Astrocyte (in vitro differentiated cells and primary cell): ENCODE measurements around the gene FBN1. TPM values are rescaled to one million over a fixed set of nuclear protein-coding genes. Genes with fewer than 3 reads are reported as not detected.

Experiments used
- DNase-seq: peaks from one replicate; pipeline ENCODE4 v3.0.0-alpha.2; 2010; ENCODE audit warnings: low read depth
- FAIRE-seq: peaks from 2 replicates; lab custom pipeline; 2011; peaks lifted over from hg19 to GRCh38; lab: Jason Lieb, UNC
- H2AFZ ChIP-seq: 2 replicates; pipeline ENCODE4 v1.6.0; 2012; ENCODE audit warnings: low read depth, low read length, inconsistent platforms
- H3K27ac ChIP-seq: 2 replicates; pipeline ENCODE4 v1.5.1; 2011; ENCODE audit warnings: low read depth, low read length, inconsistent platforms
- H3K27me3 ChIP-seq: 2 replicates; pipeline ENCODE4 v1.6.0; 2011; ENCODE audit warnings: low read length, inconsistent platforms; ENCODE audit not compliant: insufficient read depth
- H3K36me3 ChIP-seq: 2 replicates; pipeline ENCODE4 v1.5.1; 2011; ENCODE audit warnings: low read length, inconsistent platforms; ENCODE audit not compliant: insufficient read depth
- H3K4me1 ChIP-seq: 2 replicates; pipeline ENCODE4 v1.5.1; 2011; ENCODE audit warnings: low read length, inconsistent platforms; ENCODE audit not compliant: insufficient read depth
- H3K4me2 ChIP-seq: 2 replicates; pipeline ENCODE4 v1.6.0; 2012; ENCODE audit warnings: low read length, inconsistent platforms
- H3K4me3 ChIP-seq: 2 replicates; pipeline ENCODE4 v1.5.1; 2011; ENCODE audit warnings: low read depth, mild to moderate bottlenecking, low read length, inconsistent platforms; ENCODE audit not compliant: insufficient read depth
- H3K79me2 ChIP-seq: 2 replicates; pipeline ENCODE4 v1.6.0; 2012; ENCODE audit warnings: mild to moderate bottlenecking, low read length, inconsistent platforms; ENCODE audit not compliant: insufficient read depth
- H3K9ac ChIP-seq: 2 replicates; pipeline ENCODE4 v1.6.0; 2012; ENCODE audit warnings: mild to moderate bottlenecking, low read length, inconsistent platforms
- H3K9me3 ChIP-seq: 2 replicates; pipeline ENCODE4 v1.5.1; 2012; ENCODE audit warnings: low read depth, mild to moderate bottlenecking, low read length, inconsistent platforms; ENCODE audit not compliant: insufficient read depth
- H4K20me1 ChIP-seq: 2 replicates; pipeline ENCODE4 v1.6.0; 2012; ENCODE audit warnings: low read length, inconsistent platforms; ENCODE audit not compliant: insufficient read depth
- H3K27ac Mint-ChIP-seq: one replicate; pipeline ENCODE4 v1.8.0; 2021; ENCODE audit warnings: mild to moderate bottlenecking, mixed read lengths; ENCODE audit not compliant: unreplicated experiment
- H3K27me3 Mint-ChIP-seq: one replicate; pipeline ENCODE4 v1.8.0; 2021; ENCODE audit warnings: low read depth, mixed read lengths; ENCODE audit not compliant: unreplicated experiment
- H3K36me3 Mint-ChIP-seq: one replicate; pipeline ENCODE4 v1.8.0; 2021; ENCODE audit warnings: low read depth, mixed read lengths; ENCODE audit not compliant: unreplicated experiment
- H3K4me1 Mint-ChIP-seq: one replicate; pipeline ENCODE4 v1.8.0; 2021; ENCODE audit warnings: low read depth, mixed read lengths; ENCODE audit not compliant: unreplicated experiment
- H3K4me3 Mint-ChIP-seq: one replicate; pipeline ENCODE4 v1.8.0; 2021; ENCODE audit warnings: mild to moderate bottlenecking, moderate library complexity, mixed read lengths; ENCODE audit not compliant: unreplicated experiment
- H3K9me3 Mint-ChIP-seq: one replicate; pipeline ENCODE4 v1.8.0; 2021; ENCODE audit warnings: mild to moderate bottlenecking, mixed read lengths; ENCODE audit not compliant: unreplicated experiment
- EZH2 ChIP-seq: IDR thresholded peaks from 2 replicates; pipeline ENCODE4 v1.6.1; 2012; ENCODE audit warnings: mild to moderate bottlenecking, low read length, inconsistent platforms; ENCODE audit not compliant: insufficient read depth
- total RNA-seq: library from RNA; stranded (reverse); gene quantifications from 2 replicates; pipeline ENCODE4 v1.2.1, GENCODE V29; 2021
- TF ChIP-seq, protein P1 (sequence below): IDR thresholded peaks from 2 replicates; pipeline ENCODE4 v1.5.1; 2011; ENCODE audit warnings: low read depth, mild to moderate bottlenecking, inconsistent platforms, low read length, moderate library complexity; ENCODE audit not compliant: insufficient read depth

FBN1 gene
- total RNA-seq, 1 donor from 2014 or later: 210 TPM

DNA sequence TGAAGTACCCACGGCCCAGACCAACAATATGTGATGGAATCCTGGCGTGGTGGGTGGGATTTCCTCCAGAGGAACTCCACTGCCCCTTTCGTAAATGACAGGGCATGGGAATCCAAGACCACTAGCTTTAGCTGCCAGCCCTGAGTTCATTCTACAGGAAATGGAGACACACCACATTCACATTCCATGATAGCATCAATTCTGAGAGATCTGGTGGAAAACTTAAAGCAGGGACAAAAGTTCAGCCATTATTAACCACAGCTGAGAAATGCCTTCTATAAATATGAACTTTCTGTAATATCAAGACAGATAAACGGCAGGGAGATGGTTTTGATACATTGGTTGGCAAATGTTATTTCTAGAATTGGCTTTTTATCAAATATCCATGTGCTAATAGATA, 98.2 kb downstream of the FBN1 start:
- Histone ChIP-seq H3K36me3 (no peaks in the 10 kb centered on the region), H2AFZ (no peak overlapping the region), H3K4me1 (peaks cover 16% of the 10 kb centered on the region), H3K27ac (peak overlapping the region; percentile 79), H4K20me1 (peaks cover 32% of the 10 kb centered on the region), H3K9ac (peak overlapping the region; percentile 67), H3K4me3 (no peak overlapping the region), H3K79me2 (peaks cover 94% of the 10 kb centered on the region), H3K4me2 (peak overlapping the region; percentile 60), H3K9me3 (no peaks in the 10 kb centered on the region), H3K27me3 (no peaks in the 10 kb centered on the region)
- Mint-ChIP-seq H3K4me3 (no peak overlapping the region), H3K27ac (peak overlapping the region; percentile 78), H3K36me3 (peaks cover 9% of the 10 kb centered on the region), H3K9me3 (no peaks in the 10 kb centered on the region), H3K4me1 (peaks cover 18% of the 10 kb centered on the region), H3K27me3 (no peaks in the 10 kb centered on the region)
- TF ChIP-seq EZH2: no peak
- TF ChIP-seq, protein P1, sequence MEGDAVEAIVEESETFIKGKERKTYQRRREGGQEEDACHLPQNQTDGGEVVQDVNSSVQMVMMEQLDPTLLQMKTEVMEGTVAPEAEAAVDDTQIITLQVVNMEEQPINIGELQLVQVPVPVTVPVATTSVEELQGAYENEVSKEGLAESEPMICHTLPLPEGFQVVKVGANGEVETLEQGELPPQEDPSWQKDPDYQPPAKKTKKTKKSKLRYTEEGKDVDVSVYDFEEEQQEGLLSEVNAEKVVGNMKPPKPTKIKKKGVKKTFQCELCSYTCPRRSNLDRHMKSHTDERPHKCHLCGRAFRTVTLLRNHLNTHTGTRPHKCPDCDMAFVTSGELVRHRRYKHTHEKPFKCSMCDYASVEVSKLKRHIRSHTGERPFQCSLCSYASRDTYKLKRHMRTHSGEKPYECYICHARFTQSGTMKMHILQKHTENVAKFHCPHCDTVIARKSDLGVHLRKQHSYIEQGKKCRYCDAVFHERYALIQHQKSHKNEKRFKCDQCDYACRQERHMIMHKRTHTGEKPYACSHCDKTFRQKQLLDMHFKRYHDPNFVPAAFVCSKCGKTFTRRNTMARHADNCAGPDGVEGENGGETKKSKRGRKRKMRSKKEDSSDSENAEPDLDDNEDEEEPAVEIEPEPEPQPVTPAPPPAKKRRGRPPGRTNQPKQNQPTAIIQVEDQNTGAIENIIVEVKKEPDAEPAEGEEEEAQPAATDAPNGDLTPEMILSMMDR: no peak
- peak; percentile 64 for FAIRE-seq
- DNase-seq: peak; percentile 86

DNA sequence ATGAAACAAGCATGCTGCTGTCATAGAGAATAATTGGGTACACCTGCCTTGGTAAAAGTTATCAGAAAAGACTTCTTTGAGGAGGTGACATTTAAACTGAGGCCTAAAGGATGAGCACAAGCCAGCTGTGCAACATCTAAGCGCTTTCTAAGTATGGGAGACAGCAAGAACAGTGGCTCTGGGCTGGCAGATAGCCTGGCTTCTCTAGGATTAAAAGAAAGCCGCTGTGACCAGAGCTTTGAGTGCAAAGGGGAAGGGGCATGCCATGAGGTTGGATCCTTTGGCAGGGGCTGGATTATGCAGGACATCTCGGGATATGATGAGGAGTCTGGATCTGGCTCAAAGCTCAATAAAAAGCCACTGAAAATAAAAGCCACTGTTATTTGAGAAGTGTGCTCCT, 99.2 kb downstream of the FBN1 start:
- peak overlapping the region; percentile 79 for H3K27ac ChIP-seq
- peaks cover 94% of the 10 kb centered on the region for H3K79me2 ChIP-seq
- no peak for TF ChIP-seq EZH2
- TF ChIP-seq, protein P1: no peak
- H3K27me3 ChIP-seq: no peaks in the 10 kb centered on the region
- Mint-ChIP-seq H3K36me3 (peaks cover 7% of the 10 kb centered on the region), H3K27ac (peak overlapping the region; percentile 55), H3K4me3 (no peak overlapping the region), H3K4me1 (peaks cover 25% of the 10 kb centered on the region), H3K27me3 (no peaks in the 10 kb centered on the region), H3K9me3 (no peaks in the 10 kb centered on the region)
- H3K9ac ChIP-seq: no peak overlapping the region
- H4K20me1 ChIP-seq: peaks cover 38% of the 10 kb centered on the region
- no peak overlapping the region for H3K4me3 ChIP-seq
- DNase-seq (no peak), FAIRE-seq (no peak)
- peaks cover 26% of the 10 kb centered on the region for H3K4me1 ChIP-seq
- no peaks in the 10 kb centered on the region for H3K36me3 ChIP-seq
- no peak overlapping the region for H2AFZ ChIP-seq
- no peak overlapping the region for H3K4me2 ChIP-seq
- no peaks in the 10 kb centered on the region for H3K9me3 ChIP-seq

DNA sequence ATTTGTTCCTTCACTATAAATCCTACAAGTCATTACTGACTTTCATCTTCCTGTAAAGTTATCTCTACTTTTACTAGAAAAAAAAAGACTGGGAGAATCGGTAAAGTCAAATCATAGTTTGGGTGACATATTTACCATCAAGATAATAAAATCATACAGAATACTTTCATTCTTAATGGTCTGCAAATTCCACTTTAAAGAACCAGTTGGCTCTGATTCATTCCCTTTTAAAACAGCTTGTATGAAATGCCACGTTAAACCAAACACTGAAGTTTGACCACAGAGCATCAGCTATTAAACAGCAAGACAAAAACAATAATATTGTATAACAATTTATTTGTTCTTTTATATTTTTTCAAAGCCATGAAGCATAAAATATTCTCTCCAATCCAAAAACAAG, 100.7 kb downstream of the FBN1 start:
- H2AFZ ChIP-seq: no peak overlapping the region
- Mint-ChIP-seq H3K27ac (no peak overlapping the region), H3K27me3 (no peaks in the 10 kb centered on the region), H3K36me3 (peaks cover 10% of the 10 kb centered on the region), H3K4me3 (no peak overlapping the region), H3K9me3 (no peaks in the 10 kb centered on the region), H3K4me1 (peaks cover 31% of the 10 kb centered on the region)
- peaks cover 94% of the 10 kb centered on the region for H3K79me2 ChIP-seq
- peaks cover 29% of the 10 kb centered on the region for H3K4me1 ChIP-seq
- H3K36me3 ChIP-seq: no peaks in the 10 kb centered on the region
- no peaks in the 10 kb centered on the region for H3K27me3 ChIP-seq
- H3K9ac ChIP-seq: no peak overlapping the region
- H3K4me2 ChIP-seq: no peak overlapping the region
- DNase-seq (peak; percentile 43), FAIRE-seq (no peak)
- no peak overlapping the region for H3K4me3 ChIP-seq
- H3K27ac ChIP-seq: no peak overlapping the region
- TF ChIP-seq, protein P1: no peak
- no peak for TF ChIP-seq EZH2
- H3K9me3 ChIP-seq: no peaks in the 10 kb centered on the region
- peaks cover 30% of the 10 kb centered on the region for H4K20me1 ChIP-seq
